GM19025 (cell line): ENCODE measurements around the gene OBSCN.
A peak's percentile ranks its signal among the peaks of the same experiment; 100 is the strongest.

Experiments used
- ATAC-seq: cut with Tn5 transposase; IDR thresholded peaks from one replicate; pipeline ENCODE4 v1.9.1; 2021; ENCODE audit warnings: mild to moderate bottlenecking, low read depth, moderate library complexity; ENCODE audit not compliant: unreplicated experiment

The OBSCN gene

GRCh38 chr1:228392111-228392936 lies 184.5 kb downstream of the OBSCN start:
- no peak for ATAC-seq

- no peak for ATAC-seq
Observed at GRCh38 chr1:228393268-228393701, 185.4 kb downstream of the OBSCN start.

GRCh38 chr1:228393811-228394570 lies 186.1 kb downstream of the OBSCN start:
- no peak for ATAC-seq

GRCh38 chr1:228394571-228395394 lies 186.9 kb downstream of the OBSCN start:
- ATAC-seq = no peak

- no peak for ATAC-seq
Observed at GRCh38 chr1:228396770-228397662, 189.2 kb downstream of the OBSCN start.

GRCh38 chr1:228397966-228398365 lies 190.1 kb downstream of the OBSCN start:
- ATAC-seq = no peak

GRCh38 chr1:228398741-228399461 lies 191.1 kb downstream of the OBSCN start:
- ATAC-seq = no peak

GRCh38 chr1:228399531-228400236 lies 191.8 kb downstream of the OBSCN start:
- no peak for ATAC-seq

GRCh38 chr1:228400237-228400651 lies 192.4 kb downstream of the OBSCN start:
- ATAC-seq = no peak

GRCh38 chr1:228400692-228401454 lies 193.0 kb downstream of the OBSCN start:
- ATAC-seq = no peak

- ATAC-seq = no peak
Observed at GRCh38 chr1:228401782-228402640, 194.2 kb downstream of the OBSCN start.

- no peak for ATAC-seq
Observed at GRCh38 chr1:228402641-228403025, 194.8 kb downstream of the OBSCN start.

GRCh38 chr1:228403231-228403631 lies 195.4 kb downstream of the OBSCN start:
- no peak for ATAC-seq

- ATAC-seq = no peak
Observed at GRCh38 chr1:228404107-228404720, 196.4 kb downstream of the OBSCN start.

GRCh38 chr1:228405200-228405978 lies 197.5 kb downstream of the OBSCN start:
- no peak for ATAC-seq

GRCh38 chr1:228405979-228406228 lies 198.1 kb downstream of the OBSCN start:
- peak; percentile 19 for ATAC-seq
